NCI-H146 treated with DMSO at 0.1 percent for 48 hours (cell line): ENCODE measurements around the gene TNNT3.
A peak's percentile ranks its signal among the peaks of the same experiment; 100 is the strongest.
"Not testable (repeated sequence)": the region's sequence is repeated elsewhere in the genome, so short reads cannot be mapped to it uniquely, and the experiment has no call there.

Experiments used
- DNase-seq: peaks from one replicate; lab custom pipeline; 2025; ENCODE audit not compliant: unreplicated experiment; lab: John Stamatoyannopoulos, UW

The TNNT3 gene

GRCh38 chr11:1880746-1881441 is 38.6 kb upstream of the TNNT3 start:
- no peak for DNase-seq

GRCh38 chr11:1881442-1882264 is 37.9 kb upstream of the TNNT3 start:
- no peak for DNase-seq

- DNase-seq = peak; percentile 11
Measured at GRCh38 chr11:1882265-1883238, 37.0 kb upstream of the TNNT3 start.

GRCh38 chr11:1883346-1884302 is 35.9 kb upstream of the TNNT3 start:
- no peak for DNase-seq

GRCh38 chr11:1884303-1884700 is 35.2 kb upstream of the TNNT3 start:
- DNase-seq = no peak

GRCh38 chr11:1886551-1886950 is 33.0 kb upstream of the TNNT3 start:
- DNase-seq = not testable (repeated sequence)

GRCh38 chr11:1887451-1888346 is 31.8 kb upstream of the TNNT3 start:
- DNase-seq = no peak

- no peak for DNase-seq
Measured at GRCh38 chr11:1888347-1888753, 31.2 kb upstream of the TNNT3 start.

GRCh38 chr11:1888811-1889210 is 30.7 kb upstream of the TNNT3 start:
- DNase-seq = no peak

- no peak for DNase-seq
Measured at GRCh38 chr11:1889224-1889930, 30.1 kb upstream of the TNNT3 start.

GRCh38 chr11:1889941-1890855 is 29.3 kb upstream of the TNNT3 start:
- no peak for DNase-seq

- no peak for DNase-seq
Measured at GRCh38 chr11:1890856-1891830, 28.4 kb upstream of the TNNT3 start.

- DNase-seq = no peak
Measured at GRCh38 chr11:1891831-1892115, 27.7 kb upstream of the TNNT3 start, which contains the start of gene PRR33. PRR33 (minus strand) TSS chr11:1891895; CDS start chr11:1890584, 1,311 bp downstream.

- no peak for DNase-seq
Measured at GRCh38 chr11:1892116-1892515, 27.4 kb upstream of the TNNT3 start.

- no peak for DNase-seq
Measured at GRCh38 chr11:1892558-1892957, 26.9 kb upstream of the TNNT3 start.

- no peak for DNase-seq
Measured at GRCh38 chr11:1893581-1894359, 25.7 kb upstream of the TNNT3 start.
